Suprapubic skin (tissue), 4 donors: Measurements from ENCODE around the gene ZNHIT1. TPM values are rescaled to one million over a fixed set of nuclear protein-coding genes. Genes with fewer than 3 reads are reported as not detected.

Experiments
- DNase-seq, 2 donors: peaks; one replicate each; pipeline ENCODE4 v3.0.0-alpha.2; 2019; ENCODE audit warnings: low spot score in 2 of 2
- H3K27ac ChIP-seq: fragments of 200-600 bp; sonication (generic); one replicate; pipeline ENCODE4 v1.5.1; 2019
- H3K27me3 ChIP-seq: fragments of 200-600 bp; sonication (generic); one replicate; pipeline ENCODE4 v1.5.1; 2019
- H3K36me3 ChIP-seq: fragments of 200-600 bp; sonication (generic); one replicate; pipeline ENCODE4 v1.5.1; 2019
- H3K4me1 ChIP-seq: fragments of 200-600 bp; sonication (generic); one replicate; pipeline ENCODE4 v1.5.1; 2019
- H3K4me3 ChIP-seq: fragments of 200-600 bp; sonication (generic); one replicate; pipeline ENCODE4 v1.5.1; 2019; ENCODE audit warnings: mild to moderate bottlenecking
- H3K9me3 ChIP-seq: fragments of 200-600 bp; sonication (generic); one replicate; pipeline ENCODE4 v1.5.1; 2019
- CTCF ChIP-seq, 2 donors: fragments of 200-600 bp in 1 of 2; fragments of 450-650 bp in 1 of 2; sonication (generic) in 1 of 2; IDR thresholded peaks; one replicate each; pipeline ENCODE4 v1.5.1; 2016 to 2019; ENCODE audit warnings: antibody characterized with exemption in 2 of 2, mild to moderate bottlenecking in 1 of 2, moderate library complexity in 1 of 2
- EP300 ChIP-seq: sonication (generic); formaldehyde crosslinking; IDR thresholded peaks from one replicate; pipeline ENCODE4 v1.6.1; 2017; ENCODE audit warnings: antibody characterized with exemption
- POLR2A ChIP-seq, 2 donors: fragments of 450-650 bp; IDR thresholded peaks; one replicate each; pipeline ENCODE4 v1.6.1; 2017; ENCODE audit warnings: antibody characterized with exemption in 2 of 2, mild to moderate bottlenecking in 2 of 2, moderate library complexity in 2 of 2
- POLR2AphosphoS5 ChIP-seq, 3 donors: sonication (generic); formaldehyde crosslinking; IDR thresholded peaks; one replicate each; pipeline ENCODE4 v1.6.1; 2017; ENCODE audit warnings: antibody characterized with exemption in 3 of 3
- WGBS: methylation state at CpG from one replicate; pipeline ENCODE4 v1.1.5; 2018; 5-methylcytosine and 5-hydroxymethylcytosine counted together
- total RNA-seq, 4 donors: library from RNA; depleted of rRNA; stranded (reverse); fragments of >200 nt; gene quantifications; one replicate each; pipeline ENCODE4 v1.1.0, GENCODE V29; 2016

ZNHIT1 gene
- total RNA-seq, 4 donors from 2014 or later, result 43.8 to 73.4 (median 66.9) TPM

GRCh38 chr7:101233907-101234547, 16.1 kb downstream of the ZNHIT1 start:
- Histone ChIP-seq H3K4me3 (no peak overlapping the region), H3K9me3 (no peaks in the 10 kb centered on the region), H3K36me3 (peaks cover 28% of the 10 kb centered on the region), H3K27me3 (no peaks in the 10 kb centered on the region), H3K4me1 (peaks cover 30% of the 10 kb centered on the region), H3K27ac (no peak overlapping the region)
- TF ChIP-seq CTCF (IDR thresholded peaks at IDR 0.05), result no peak
- TF ChIP-seq POLR2A (IDR thresholded peaks at IDR 0.05), result no peak
- no peak for TF ChIP-seq POLR2AphosphoS5 (IDR thresholded peaks at IDR 0.05)
- no peak for TF ChIP-seq EP300
- DNase-seq, result no peak
- WGBS, result 87% methylated on average over 10 of the region's 21 CpGs

- no peak overlapping the region for H3K27ac ChIP-seq
- WGBS, result 79% methylated on average over 5 of the region's 5 CpGs
- no peak for DNase-seq
- no peak overlapping the region for H3K4me3 ChIP-seq
- H3K4me1 ChIP-seq, result peaks cover 30% of the 10 kb centered on the region
- no peaks in the 10 kb centered on the region for H3K9me3 ChIP-seq
- H3K36me3 ChIP-seq, result peaks cover 31% of the 10 kb centered on the region
- TF ChIP-seq POLR2A (IDR thresholded peaks at IDR 0.05) (no peak), CTCF (IDR thresholded peaks at IDR 0.05) (no peak), EP300 (no peak), POLR2AphosphoS5 (IDR thresholded peaks at IDR 0.05) (no peak)
- H3K27me3 ChIP-seq, result no peaks in the 10 kb centered on the region
Observed at GRCh38 chr7:101234636-101235035, 16.7 kb downstream of the ZNHIT1 start.

DNA sequence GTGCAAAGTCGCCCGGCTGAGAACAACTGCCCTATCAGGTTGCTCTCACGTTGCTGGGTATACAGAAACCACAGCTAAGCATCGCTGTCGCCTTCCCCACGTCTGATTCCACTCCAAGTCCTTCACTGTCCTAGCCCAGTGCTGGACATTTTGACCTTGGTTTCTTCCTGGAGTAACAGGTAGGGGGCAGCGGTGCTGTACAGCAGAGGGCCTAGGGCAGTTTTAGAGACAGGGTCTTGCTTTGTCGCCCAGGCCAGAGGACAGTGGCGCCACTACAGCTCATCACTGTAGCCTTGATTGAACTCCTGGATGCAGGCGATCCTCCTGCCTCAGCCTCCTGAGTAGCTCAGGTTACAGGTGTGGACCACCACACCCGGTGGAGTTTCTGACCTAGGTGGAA, 17.1 kb downstream of the ZNHIT1 start:
- no peak overlapping the region for H3K27ac ChIP-seq
- WGBS, result 81% methylated on average over 10 of the region's 11 CpGs
- H3K9me3 ChIP-seq, result no peaks in the 10 kb centered on the region
- H3K4me3 ChIP-seq, result no peak overlapping the region
- DNase-seq, result no peak
- TF ChIP-seq EP300 (no peak), CTCF (IDR thresholded peaks at IDR 0.05) (no peak), POLR2A (IDR thresholded peaks at IDR 0.05) (no peak), POLR2AphosphoS5 (IDR thresholded peaks at IDR 0.05) (no peak)
- H3K4me1 ChIP-seq, result peaks cover 30% of the 10 kb centered on the region
- no peaks in the 10 kb centered on the region for H3K27me3 ChIP-seq
- H3K36me3 ChIP-seq, result peaks cover 35% of the 10 kb centered on the region

DNA sequence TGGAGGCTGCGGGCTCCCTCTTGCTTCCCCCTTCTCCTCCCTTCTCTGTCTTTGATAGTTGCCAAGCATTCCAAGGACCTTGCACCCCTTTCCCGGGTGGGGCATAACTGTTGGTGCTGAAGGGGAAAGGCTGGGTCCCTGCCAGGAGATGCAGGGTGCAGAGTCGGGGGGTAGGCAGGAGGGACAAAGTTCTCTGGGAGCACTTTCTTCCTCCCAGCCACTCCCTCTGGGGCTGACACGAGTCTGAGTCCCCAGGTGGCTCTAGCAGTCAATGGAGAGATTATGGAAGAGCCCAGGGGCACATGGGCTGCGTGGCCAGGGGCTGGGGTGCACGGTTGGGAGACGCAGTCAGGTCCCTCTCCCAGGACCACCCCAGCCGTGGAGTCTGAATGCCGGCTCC, 17.6 kb downstream of the ZNHIT1 start:
- WGBS, result 60% methylated on average over 2 of the region's 9 CpGs
- TF ChIP-seq CTCF (IDR thresholded peaks at IDR 0.05) (no peak), POLR2A (IDR thresholded peaks at IDR 0.05) (no peak), EP300 (no peak), POLR2AphosphoS5 (IDR thresholded peaks at IDR 0.05) (no peak)
- Histone ChIP-seq H3K4me1 (peaks cover 33% of the 10 kb centered on the region), H3K4me3 (no peak overlapping the region), H3K36me3 (peaks cover 40% of the 10 kb centered on the region), H3K9me3 (no peaks in the 10 kb centered on the region), H3K27me3 (no peaks in the 10 kb centered on the region), H3K27ac (no peak overlapping the region)
- no peak for DNase-seq

- TF ChIP-seq POLR2AphosphoS5 (IDR thresholded peaks at IDR 0.05) (no peak), CTCF (IDR thresholded peaks at IDR 0.05) (no peak), POLR2A (IDR thresholded peaks at IDR 0.05) (no peak), EP300 (no peak)
- no peak for DNase-seq
- Histone ChIP-seq H3K27ac (no peak overlapping the region), H3K9me3 (no peaks in the 10 kb centered on the region), H3K27me3 (no peaks in the 10 kb centered on the region), H3K36me3 (peaks cover 44% of the 10 kb centered on the region), H3K4me3 (no peak overlapping the region), H3K4me1 (peaks cover 41% of the 10 kb centered on the region)
- 93% methylated on average over 3 of the region's 21 CpGs for WGBS
Observed at GRCh38 chr7:101236292-101236835, 18.4 kb downstream of the ZNHIT1 start.
